GM21390 (cell line): Measurements from ENCODE around the gene SLCO4A1.

ENCODE experiments used
- ATAC-seq: cut with Tn5 transposase; IDR thresholded peaks from one replicate; pipeline ENCODE4 v1.9.1; 2021; ENCODE audit not compliant: unreplicated experiment

The SLCO4A1 gene

DNA sequence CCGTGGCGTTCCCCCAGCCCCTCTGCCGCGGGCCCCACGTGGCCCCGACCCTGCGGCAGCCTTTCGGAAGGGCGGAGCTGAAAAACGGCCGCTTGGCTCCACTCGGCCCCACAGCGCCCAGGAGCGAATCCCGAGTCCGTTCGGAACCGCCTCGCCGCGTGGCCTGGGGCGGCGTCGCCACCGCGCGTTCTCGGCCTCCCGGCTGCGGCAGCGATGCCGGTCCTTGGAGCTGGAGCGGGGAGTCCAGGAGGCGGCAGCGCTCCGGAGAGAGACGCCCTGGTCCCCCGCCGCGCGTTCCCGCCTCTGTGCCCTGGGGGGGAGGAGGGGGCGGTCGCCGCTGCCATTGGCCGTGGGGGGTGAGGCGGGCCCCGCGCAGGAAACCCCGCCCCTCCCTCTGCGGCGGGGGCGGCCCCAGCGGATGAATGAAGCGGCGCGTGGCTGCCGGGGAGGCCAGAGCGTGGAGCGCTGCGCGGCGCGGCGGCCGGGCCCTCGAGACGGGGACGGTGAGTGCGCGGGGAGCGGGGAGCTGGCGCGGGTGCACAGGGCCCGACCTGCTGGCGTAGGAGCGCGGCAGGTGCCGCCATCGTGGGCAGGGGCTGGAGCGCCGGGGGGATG lies at the start of gene SLCO4A1:
Gene SLCO4A1 (plus strand): TSS at position 453 of the 615 bp plus-strand sequence. CDS start 13,952 bp downstream, outside the sequence.
- peak; percentile 69 for ATAC-seq

GRCh38 chr20:62592506-62593177 lies 49.7 kb upstream of the SLCO4A1 start:
- no peak for ATAC-seq

DNA sequence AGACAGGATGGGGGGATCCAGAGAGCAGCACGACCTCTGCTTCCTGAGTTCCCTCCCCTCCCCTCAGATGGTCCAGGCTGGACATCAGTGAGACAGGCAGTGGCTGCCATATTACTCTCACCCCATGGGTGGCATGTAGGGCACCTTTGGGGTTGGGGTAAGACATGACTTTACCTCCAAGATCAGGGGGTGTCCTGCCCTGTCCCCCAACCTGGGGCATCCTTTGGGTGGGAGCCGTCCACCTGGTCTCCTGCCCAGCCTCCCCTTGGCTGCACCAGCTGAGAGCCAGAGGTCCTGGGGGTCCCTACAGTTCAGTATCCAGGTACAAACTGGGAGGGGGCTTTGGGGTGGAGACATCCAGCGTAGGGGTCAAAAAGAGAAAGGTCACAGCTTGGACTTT lies 48.7 kb upstream of the SLCO4A1 start:
- ATAC-seq = no peak

DNA sequence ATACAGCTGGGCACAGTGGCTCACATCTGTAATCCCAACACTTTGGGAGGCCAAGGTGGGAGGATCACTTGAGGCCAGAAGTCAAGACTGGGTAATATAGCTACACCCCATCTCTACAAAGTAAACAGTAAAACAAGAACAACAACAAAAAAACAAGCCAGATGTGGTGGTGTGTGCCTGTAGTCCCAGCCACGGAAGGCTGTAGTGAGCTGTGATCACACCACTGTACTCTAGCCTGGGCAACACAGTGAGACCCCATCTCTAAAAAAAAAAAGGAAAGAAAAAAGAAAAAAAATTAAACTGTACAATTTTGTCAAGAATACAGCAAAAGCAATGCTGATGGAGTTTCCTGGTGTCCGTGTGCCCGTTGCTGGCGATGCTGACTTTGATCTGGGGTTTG lies 47.2 kb upstream of the SLCO4A1 start:
- no peak for ATAC-seq

DNA sequence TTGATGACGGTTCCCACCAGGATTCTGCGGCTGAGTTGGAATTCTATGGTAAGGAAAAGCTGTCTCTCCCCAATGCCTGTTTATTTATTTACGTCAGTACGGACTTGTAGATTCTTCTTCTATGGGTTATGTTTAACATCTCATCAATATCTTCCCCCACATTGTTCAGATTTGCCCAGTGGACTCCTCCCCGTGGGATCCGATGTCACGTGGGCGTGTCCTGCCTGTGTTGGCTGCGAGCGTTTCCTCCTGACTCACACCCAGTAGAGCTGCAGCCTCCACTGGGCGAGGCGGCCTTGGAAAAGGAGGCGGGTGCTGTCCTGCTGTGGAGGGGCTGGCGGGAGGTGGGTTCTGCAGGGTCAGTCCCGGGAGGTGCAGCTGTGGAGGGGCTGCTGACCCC lies 46.8 kb upstream of the SLCO4A1 start:
- no peak for ATAC-seq

DNA sequence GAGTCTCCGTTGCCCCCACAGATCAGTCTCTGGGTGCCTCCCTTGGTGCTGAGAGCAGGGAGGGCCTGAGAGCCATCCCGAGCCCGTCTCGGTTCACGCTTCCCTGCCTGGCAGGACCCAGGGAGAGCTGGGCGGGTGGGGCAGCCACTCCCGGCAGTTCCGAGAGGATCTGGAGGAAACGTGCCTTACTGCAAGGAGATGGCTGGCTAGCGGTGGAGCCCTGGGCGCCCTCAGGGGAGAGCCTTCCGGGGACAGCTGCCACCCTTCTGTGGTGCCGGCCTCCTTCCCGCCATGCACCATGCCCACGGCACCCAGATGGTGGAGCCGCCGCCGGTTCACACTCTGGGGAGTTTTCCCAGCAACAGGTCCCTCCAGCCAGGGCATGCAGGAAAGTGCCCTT lies 45.8 kb upstream of the SLCO4A1 start:
- no peak for ATAC-seq

DNA sequence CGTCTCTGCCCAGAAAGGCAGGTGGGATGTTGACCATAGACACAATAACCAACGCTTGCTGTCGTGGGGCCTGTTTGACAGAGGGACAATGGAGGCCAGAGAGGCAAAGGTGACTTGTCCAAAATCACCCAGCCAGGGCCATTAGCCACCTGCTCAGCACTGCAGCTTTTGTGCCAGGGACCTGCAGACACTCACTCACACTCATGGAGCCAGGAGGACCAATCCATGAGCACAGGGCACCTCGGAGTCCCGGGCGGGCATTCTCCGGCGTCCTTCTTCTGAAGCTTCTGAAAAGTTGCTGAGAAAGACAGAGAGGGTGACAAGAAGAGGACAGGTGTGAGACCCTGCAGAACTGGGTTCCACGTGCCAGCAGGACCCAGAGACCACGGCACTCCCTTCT lies 45.4 kb upstream of the SLCO4A1 start:
- ATAC-seq = no peak

GRCh38 chr20:62597416-62598115 lies 44.7 kb upstream of the SLCO4A1 start:
- no peak for ATAC-seq

DNA sequence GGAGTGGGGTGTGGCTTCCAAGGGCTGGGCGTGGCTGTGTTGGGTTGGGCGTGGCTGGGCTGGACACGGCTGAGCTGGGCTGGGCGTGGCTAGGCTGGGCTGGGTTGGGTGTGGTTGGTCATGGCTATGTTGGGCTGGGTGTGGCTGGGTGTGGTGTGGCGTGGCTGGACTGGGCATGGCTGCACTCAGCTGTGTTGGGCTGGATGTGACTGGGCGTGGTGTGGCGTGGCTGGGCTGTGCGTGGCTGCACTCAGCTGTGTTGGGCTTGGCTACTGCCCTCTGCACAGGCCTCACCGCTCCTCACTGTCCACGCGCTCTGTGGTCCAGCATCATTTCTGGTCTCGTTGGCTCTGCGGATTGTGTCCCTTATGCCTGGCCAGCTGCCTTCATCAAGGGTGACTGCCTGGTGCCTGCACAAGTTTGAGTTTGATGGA lies 43.5 kb upstream of the SLCO4A1 start:
- ATAC-seq = no peak

GRCh38 chr20:62599216-62600110 lies 42.8 kb upstream of the SLCO4A1 start:
- ATAC-seq = no peak

GRCh38 chr20:62601172-62601571 lies 41.1 kb upstream of the SLCO4A1 start:
- ATAC-seq = no peak

- no peak for ATAC-seq
Observed at GRCh38 chr20:62601714-62602113, 40.6 kb upstream of the SLCO4A1 start.

- no peak for ATAC-seq
Observed at GRCh38 chr20:62602550-62602949, 39.8 kb upstream of the SLCO4A1 start.

DNA sequence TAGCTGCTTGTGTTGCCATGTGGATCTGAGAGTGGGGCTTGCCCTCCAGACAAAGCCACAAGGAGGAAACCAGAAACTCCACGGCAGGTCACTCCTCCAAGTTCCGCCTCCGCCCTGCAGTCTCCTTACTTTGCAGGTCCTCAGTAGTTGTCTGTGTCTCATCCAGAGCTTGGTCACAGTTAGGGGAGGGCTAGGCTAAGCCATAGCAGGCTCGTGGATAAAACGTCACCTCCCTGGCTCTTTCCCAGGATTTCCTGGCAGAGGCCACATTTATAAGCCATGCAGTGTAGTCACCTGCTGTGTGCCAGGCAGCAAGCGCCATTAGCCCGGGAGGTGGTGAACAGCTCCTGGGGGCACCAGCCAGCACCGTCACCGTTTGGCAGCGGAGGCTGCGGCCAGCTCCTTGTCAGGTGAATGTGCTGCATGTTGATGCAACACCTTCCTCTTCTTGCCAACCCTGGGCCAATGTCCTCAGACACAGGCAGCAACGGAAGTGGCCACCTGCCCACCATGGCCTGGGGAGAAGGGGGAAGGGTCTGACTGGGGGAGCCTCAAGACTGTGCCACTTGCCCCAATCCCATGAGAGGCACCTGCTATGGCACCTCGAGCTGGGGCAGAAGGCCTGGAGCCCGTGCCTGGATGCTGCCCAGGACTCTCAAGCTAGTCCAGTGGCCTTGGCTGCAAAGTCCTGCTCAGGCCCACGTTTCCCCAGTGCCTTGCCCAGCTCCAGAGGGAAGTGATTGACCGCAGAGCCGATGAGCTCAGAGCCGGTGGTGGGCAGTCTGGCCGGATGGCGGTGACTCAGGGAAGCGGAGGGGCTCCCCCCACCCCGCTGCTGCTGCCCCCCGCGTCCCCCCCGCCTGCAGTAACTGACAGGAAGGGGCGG lies 39.0 kb upstream of the SLCO4A1 start:
- no peak for ATAC-seq

- no peak for ATAC-seq
Observed at GRCh38 chr20:62603907-62604785, 38.2 kb upstream of the SLCO4A1 start.

DNA sequence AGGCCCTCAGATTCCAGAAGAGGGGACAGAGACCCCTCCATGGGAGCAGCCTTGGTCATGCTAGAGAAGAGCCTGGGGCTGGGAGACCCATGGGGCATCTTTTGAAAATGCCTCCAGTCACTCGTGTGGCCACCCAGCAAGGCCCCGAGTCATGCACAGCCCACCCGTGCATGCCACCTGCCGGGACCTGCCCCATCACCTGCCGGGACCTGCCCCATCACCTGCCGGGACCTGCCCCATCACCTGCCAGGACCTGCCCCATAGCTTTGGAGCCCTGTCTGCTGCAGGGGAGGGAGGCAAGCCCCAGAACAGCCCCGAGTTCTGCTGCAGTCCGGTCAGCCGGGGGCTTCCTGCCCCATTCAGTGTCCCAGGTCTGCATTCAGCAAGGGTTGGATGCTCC lies 37.5 kb upstream of the SLCO4A1 start:
- no peak for ATAC-seq

GRCh38 chr20:62605236-62605943 lies 36.9 kb upstream of the SLCO4A1 start:
- ATAC-seq = no peak

GRCh38 chr20:62606016-62606415 lies 36.3 kb upstream of the SLCO4A1 start:
- ATAC-seq = no peak
